Neural progenitor cell (in vitro differentiated cells): ENCODE measurements around the gene SNX9.

Experiments
- CTCF ChIP-seq: fragments of 200-600 bp; sonication (generic); IDR thresholded peaks from 2 replicates; pipeline ENCODE4 v1.5.1; 2017; ENCODE audit warnings: antibody characterized with exemption, mild to moderate bottlenecking
- EZH2 ChIP-seq: fragments of 200-600 bp; sonication (generic); IDR thresholded peaks from 2 replicates; pipeline ENCODE4 v1.6.1; 2017; ENCODE audit warnings: antibody characterized with exemption, mild to moderate bottlenecking, moderate library complexity

- TF ChIP-seq CTCF (no peak), EZH2 (no peak)
Observed at GRCh38 chr6:157893238-157893637, 70.2 kb downstream of the SNX9 start.
